Neural cell (in vitro differentiated cells): ENCODE measurements around the gene RASAL2. TPM values are rescaled to one million over a fixed set of nuclear protein-coding genes. Genes with fewer than 3 reads are reported as not detected.

Experiments
- H2AFZ ChIP-seq: fragments of 200-600, 300-800 bp; sonication (generic), shearing (Covaris generic); 2 replicates; pipeline ENCODE4 v1.6.0; 2014; ENCODE audit warnings: low read depth, mild to moderate bottlenecking, antibody characterized with exemption, low read length, moderate library complexity
- H3F3A ChIP-seq: fragments of 200-600 bp; shearing (Covaris generic); 2 replicates; pipeline ENCODE4 v1.6.1; 2016; ENCODE audit warnings: mild to moderate bottlenecking, moderate library complexity, mixed read lengths, antibody characterized with exemption, low read length; ENCODE audit not compliant: insufficient read depth, poor library complexity, severe bottlenecking
- H3K27ac ChIP-seq: fragments of 200-600, 300-800 bp; sonication (generic), shearing (Covaris generic); 2 replicates; pipeline ENCODE4 v1.5.1; 2014; ENCODE audit warnings: mild to moderate bottlenecking, low read length, moderate library complexity
- H3K27me3 ChIP-seq: fragments of 300-800, 200-600 bp; sonication (generic), shearing (Covaris generic); 2 replicates; pipeline ENCODE4 v1.6.0; 2014; ENCODE audit warnings: mild to moderate bottlenecking, low read depth, low read length, moderate library complexity; ENCODE audit not compliant: insufficient read depth
- H3K36me3 ChIP-seq: fragments of 300-800, 200-600 bp; sonication (generic), shearing (Covaris generic); 2 replicates; pipeline ENCODE4 v1.5.1; 2014; ENCODE audit warnings: mild to moderate bottlenecking, antibody characterized with exemption, low read length, moderate library complexity; ENCODE audit not compliant: insufficient read depth
- H3K4me2 ChIP-seq: fragments of 300-800, 200-600 bp; sonication (generic), shearing (Covaris generic); 2 replicates; pipeline ENCODE4 v1.6.0; 2014; ENCODE audit warnings: mild to moderate bottlenecking, low read length
- H3K4me3 ChIP-seq: fragments of 300-800, 200-600 bp; sonication (generic), shearing (Covaris generic); 2 replicates; pipeline ENCODE4 v1.5.1; 2014; ENCODE audit warnings: mild to moderate bottlenecking, low read length, moderate library complexity
- H3K79me2 ChIP-seq: fragments of 200-600 bp; shearing (Covaris generic); replicated peaks from 2 replicates; pipeline ENCODE4 v1.6.0; 2014; ENCODE audit warnings: mild to moderate bottlenecking, low read length, moderate library complexity; ENCODE audit not compliant: insufficient read depth
- H3K9ac ChIP-seq: fragments of 300-800, 200-600 bp; sonication (generic), shearing (Covaris generic); 2 replicates; pipeline ENCODE4 v1.6.1; 2016; ENCODE audit warnings: mild to moderate bottlenecking, low read length, mixed read lengths
- H3K9me2 ChIP-seq: fragments of 200-600 bp; shearing (Covaris generic); 2 replicates; pipeline ENCODE4 v1.6.1; 2016; ENCODE audit warnings: mild to moderate bottlenecking, low read length, mixed read lengths; ENCODE audit not compliant: insufficient read depth
- H3K9me3 ChIP-seq: fragments of 200-600, 300-800 bp; sonication (generic), shearing (Covaris generic); 2 replicates; pipeline ENCODE4 v1.6.1; 2016; ENCODE audit warnings: mild to moderate bottlenecking, mixed run types, low read length, moderate library complexity, mixed read lengths
- H4K20me1 ChIP-seq: fragments of 200-600 bp; shearing (Covaris generic); 2 replicates; pipeline ENCODE4 v1.6.1; 2016; ENCODE audit warnings: mild to moderate bottlenecking, mixed run types; ENCODE audit not compliant: insufficient read depth
- CTCF ChIP-seq: fragments of 450-650 bp; IDR thresholded peaks from 2 replicates; pipeline ENCODE4 v1.5.1; 2014; ENCODE audit warnings: antibody characterized with exemption, mild to moderate bottlenecking, moderate library complexity; ENCODE audit not compliant: poor library complexity, severe bottlenecking
- EP300 ChIP-seq: fragments of 450-650 bp; conservative IDR thresholded peaks from 2 replicates; pipeline ENCODE4 v1.6.1; 2014; ENCODE audit warnings: antibody characterized with exemption, mild to moderate bottlenecking, moderate library complexity; ENCODE audit not compliant: poor library complexity, severe bottlenecking
- EZH2 ChIP-seq: fragments of 200-600, 300-800 bp; shearing (Covaris generic), sonication (generic); IDR thresholded peaks from 2 replicates; pipeline ENCODE4 v1.6.1; 2014; ENCODE audit warnings: antibody characterized with exemption, low read length, borderline replicate concordance, mild to moderate bottlenecking; ENCODE audit not compliant: insufficient read depth, poor library complexity, severe bottlenecking
- MXI1 ChIP-seq: fragments of 450-650 bp; conservative IDR thresholded peaks from 2 replicates; pipeline ENCODE4 v1.6.1; 2014; ENCODE audit warnings: antibody characterized with exemption, mild to moderate bottlenecking; ENCODE audit not compliant: poor library complexity, severe bottlenecking
- POLR2AphosphoS5 ChIP-seq: IDR thresholded peaks from 2 replicates; pipeline ENCODE4 v1.6.1; 2012
- RAD21 ChIP-seq: fragments of 450-650 bp; conservative IDR thresholded peaks from 2 replicates; pipeline ENCODE4 v1.6.1; 2014; ENCODE audit warnings: antibody characterized with exemption, mild to moderate bottlenecking, moderate library complexity
- REST ChIP-seq: IDR thresholded peaks from 2 replicates; pipeline ENCODE4 v1.6.1; 2012; ENCODE audit warnings: borderline replicate concordance
- SMC3 ChIP-seq: fragments of 450-650 bp; conservative IDR thresholded peaks from 2 replicates; pipeline ENCODE4 v1.6.1; 2014; ENCODE audit warnings: antibody characterized with exemption, mild to moderate bottlenecking, moderate library complexity; ENCODE audit not compliant: poor library complexity
- TAF1 ChIP-seq: IDR thresholded peaks from 2 replicates; pipeline ENCODE4 v1.6.1; 2012; ENCODE audit warnings: low read depth
- polyA plus RNA-seq: library from polyadenylated mRNA; depleted of rRNA; stranded (reverse); fragments of >200 nt; gene quantifications from 2 replicates; pipeline ENCODE4 v1.2.3, GENCODE V29; 2014

Gene RASAL2
- polyA plus RNA-seq, 1 donor from 2014 or later, result 73.3 TPM

GRCh38 chr1:178477841-178478240 lies 383.9 kb downstream of the RASAL2 start:
- H3K36me3 ChIP-seq, result peaks cover 13% of the 10 kb centered on the region
- H3K9me2 ChIP-seq, result no peaks in the 10 kb centered on the region
- H3K9me3 ChIP-seq, result no peaks in the 10 kb centered on the region
- H3K9ac ChIP-seq, result no peak overlapping the region
- H3F3A ChIP-seq, result no peaks in the 10 kb centered on the region
- H3K4me2 ChIP-seq, result no peak overlapping the region
- no peak overlapping the region for H3K4me3 ChIP-seq
- TF ChIP-seq EP300 (no peak), TAF1 (no peak), CTCF (no peak), SMC3 (no peak), REST (no peak), RAD21 (no peak), POLR2AphosphoS5 (no peak), EZH2 (no peak), MXI1 (no peak)
- H3K27ac ChIP-seq, result no peak overlapping the region
- no peak overlapping the region for H2AFZ ChIP-seq
- no peaks in the 10 kb centered on the region for H4K20me1 ChIP-seq
- no peaks in the 10 kb centered on the region for H3K27me3 ChIP-seq
- no peaks in the 10 kb centered on the region for H3K79me2 ChIP-seq

- Histone ChIP-seq H4K20me1 (no peaks in the 10 kb centered on the region), H2AFZ (no peak overlapping the region), H3F3A (no peaks in the 10 kb centered on the region), H3K9ac (no peak overlapping the region), H3K27me3 (no peaks in the 10 kb centered on the region), H3K79me2 (no peaks in the 10 kb centered on the region), H3K27ac (no peak overlapping the region), H3K4me2 (no peak overlapping the region), H3K9me3 (no peaks in the 10 kb centered on the region), H3K4me3 (no peak overlapping the region), H3K36me3 (no peaks in the 10 kb centered on the region), H3K9me2 (no peaks in the 10 kb centered on the region)
- TF ChIP-seq REST, result no peak
- TF ChIP-seq EP300, result no peak
- no peak for TF ChIP-seq RAD21
- TF ChIP-seq EZH2, result no peak
Observed at GRCh38 chr1:178483251-178483957, 389.5 kb downstream of the RASAL2 start.
